H1 (cell line): ENCODE measurements around the gene CFAP58. TPM values are rescaled to one million over a fixed set of nuclear protein-coding genes. Genes with fewer than 3 reads are reported as not detected.

Experiments used
- ASH2L ChIP-seq: fragments of 200-600, 300-600 bp; sonication (generic); IDR thresholded peaks from one replicate; pipeline ENCODE4 v1.7.1; 2017; ENCODE audit warnings: low read length
- CBX8 ChIP-seq: fragments of 300-800, 300-1000 bp; sonication (generic); IDR thresholded peaks from 2 replicates; pipeline ENCODE4 v1.7.1; 2016; ENCODE audit warnings: low read depth, low read length, borderline replicate concordance
- CEBPB ChIP-seq: IDR thresholded peaks from 2 replicates; pipeline ENCODE4 v1.6.1; 2012; ENCODE audit warnings: low read depth, low read length
- CHD2 ChIP-seq: IDR thresholded peaks from 2 replicates; pipeline ENCODE4 v1.6.1; 2012; ENCODE audit warnings: low read length, improper control_type of control experiment
- GTF2F1 ChIP-seq: IDR thresholded peaks from 2 replicates; pipeline ENCODE4 v1.6.1; 2012; ENCODE audit warnings: low read depth, low read length, improper control_type of control experiment, borderline replicate concordance
- KDM4A ChIP-seq: IDR thresholded peaks from one replicate; pipeline ENCODE4 v1.7.1; 2012; ENCODE audit warnings: low read depth, mild to moderate bottlenecking, moderate library complexity, low read length, inconsistent platforms; ENCODE audit not compliant: severe bottlenecking
- SIRT6 ChIP-seq: IDR thresholded peaks from one replicate; pipeline ENCODE4 v1.7.1; 2012; ENCODE audit warnings: low read length, inconsistent platforms
- TAF7 ChIP-seq: optimal IDR thresholded peaks from 2 replicates; pipeline ENCODE3; 2011; ENCODE audit warnings: low read depth, mild to moderate bottlenecking, inconsistent platforms, low read length, moderate library complexity, borderline replicate concordance
- USF2 ChIP-seq: IDR thresholded peaks from 2 replicates; pipeline ENCODE4 v1.6.1; 2011; ENCODE audit warnings: low read length, improper control_type of control experiment
- ZNF274 ChIP-seq: IDR thresholded peaks from 2 replicates; pipeline ENCODE4 v1.7.0; 2012; ENCODE audit warnings: low read length, borderline replicate concordance; ENCODE audit errors: extremely low read depth
- polyA plus RNA-seq, 7 experiments: library from polyadenylated mRNA; depleted of rRNA in 3 of 7; stranded (reverse) in 5 of 7; unstranded in 2 of 7; fragments of >200 nt in 5 of 7; fragments of 200-250 nt in 2 of 7; gene quantifications; 1 replicate in 5 of 7; 2 replicates in 1 of 7; 4 replicates in 1 of 7; pipeline versions ENCODE4 v1.2.1 to v1.2.3, GENCODE V29; 2011 to 2013; ENCODE audit warnings: missing spikeins in 2 of 7, mixed read lengths in 2 of 7
- total RNA-seq: library from RNA; stranded (reverse); fragmentation: NEBNext Ultra II Directional; extraction: Animal tissue kit (Norgen Biotek cat#: 25700); gene quantifications from 2 replicates; pipeline ENCODE4 v1.2.1, GENCODE V29; 2021

Gene CFAP58
- total and polyA plus RNA-seq, 2 of the 8 experiments (the other 6 are each of a cell fraction or from before 2014, with no cell fraction given) = 0.32 to 0.71 TPM

GRCh38 chr10:104334965-104335650, 18.5 kb upstream of the CFAP58 start (continued):
- TF ChIP-seq USF2 (no peak), ASH2L (no peak), SIRT6 (no peak), GTF2F1 (no peak), KDM4A (no peak), ZNF274 (no peak), TAF7 (no peak), CEBPB (no peak), CHD2 (no peak), CBX8 (no peak)
